Measurements from ENCODE around the gene CCDC182.

Gene CCDC182

DNA sequence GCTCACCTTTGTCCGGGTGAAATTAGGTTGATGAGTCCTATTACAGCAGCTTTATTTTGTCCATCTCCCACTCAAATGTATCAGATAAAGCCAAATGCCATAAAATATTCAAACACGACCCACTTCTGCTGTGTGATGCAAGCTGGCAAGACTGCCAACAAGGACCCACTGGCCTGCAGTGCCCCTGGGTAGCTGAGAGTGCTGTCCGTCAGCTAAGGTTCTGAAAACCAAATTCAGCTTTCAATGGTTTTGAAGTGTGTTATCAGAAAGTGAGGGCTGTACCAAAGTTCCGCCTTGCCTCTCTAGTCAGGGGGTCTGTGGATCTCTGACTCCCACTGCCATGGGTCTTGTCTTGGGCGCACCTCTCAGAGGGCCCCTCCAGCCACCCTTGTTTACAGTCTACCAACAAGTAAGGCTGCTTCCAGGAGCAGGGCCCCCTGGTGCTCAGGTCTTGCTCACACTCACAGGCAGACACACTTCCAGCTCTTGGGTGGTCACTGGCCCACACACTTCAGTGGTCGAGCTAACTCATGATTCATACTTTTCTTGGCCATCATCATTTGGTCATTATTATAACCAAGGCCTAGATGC lies 10.5 kb upstream of the CCDC182 start:
- no peak for DNase-seq

DNA sequence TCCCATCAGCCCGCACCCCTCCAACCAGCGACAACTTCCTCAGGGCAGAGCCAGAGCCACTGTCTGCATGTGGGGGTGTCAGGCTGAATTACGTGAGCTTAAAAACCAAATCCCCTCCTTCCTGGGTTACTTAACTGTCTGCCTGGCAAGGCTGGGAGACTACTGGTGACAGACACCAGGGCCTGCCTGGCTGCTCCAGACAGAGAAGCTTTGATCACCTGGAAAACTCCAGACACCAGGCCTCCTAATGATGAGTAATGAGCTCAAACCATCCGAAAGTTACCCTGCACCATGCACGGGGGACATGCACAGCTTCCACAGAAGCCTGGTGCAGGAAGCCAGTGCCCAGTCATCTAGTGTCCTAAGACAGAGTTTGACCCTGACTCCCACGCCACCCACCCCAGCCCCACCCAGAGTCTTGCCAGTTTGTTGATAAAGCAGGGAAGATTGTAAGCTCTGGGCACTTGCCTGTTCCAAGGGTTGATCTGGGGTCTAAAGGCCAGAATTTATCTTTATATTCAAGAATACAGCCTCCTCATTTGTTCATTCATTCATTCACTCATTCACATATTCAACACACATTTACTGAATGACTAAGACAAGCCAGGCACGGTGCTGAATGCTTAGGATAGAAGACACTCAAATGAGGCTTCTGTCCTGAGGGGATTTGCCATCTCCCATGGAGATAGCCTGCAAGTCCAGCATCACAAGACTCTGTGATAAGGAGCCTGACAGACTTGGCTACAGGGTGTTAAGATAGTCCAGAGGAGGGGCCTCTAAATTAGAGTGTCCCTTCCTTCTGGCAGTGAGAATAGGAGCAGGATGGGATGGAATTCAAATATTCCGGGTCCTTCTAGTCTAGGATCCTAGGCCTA lies 7.2 kb upstream of the CCDC182 start:
- DNase-seq: no peak

- DNase-seq: no peak
Observed at GRCh38 chr17:57751348-57751971, 6.4 kb upstream of the CCDC182 start.

- no peak for DNase-seq
Observed at GRCh38 chr17:57750895-57751294, 5.8 kb upstream of the CCDC182 start.

GRCh38 chr17:57750109-57750871 lies 5.2 kb upstream of the CCDC182 start:
- DNase-seq: no peak

- DNase-seq: no peak
Observed at GRCh38 chr17:57749701-57750100, 4.6 kb upstream of the CCDC182 start.

DNA sequence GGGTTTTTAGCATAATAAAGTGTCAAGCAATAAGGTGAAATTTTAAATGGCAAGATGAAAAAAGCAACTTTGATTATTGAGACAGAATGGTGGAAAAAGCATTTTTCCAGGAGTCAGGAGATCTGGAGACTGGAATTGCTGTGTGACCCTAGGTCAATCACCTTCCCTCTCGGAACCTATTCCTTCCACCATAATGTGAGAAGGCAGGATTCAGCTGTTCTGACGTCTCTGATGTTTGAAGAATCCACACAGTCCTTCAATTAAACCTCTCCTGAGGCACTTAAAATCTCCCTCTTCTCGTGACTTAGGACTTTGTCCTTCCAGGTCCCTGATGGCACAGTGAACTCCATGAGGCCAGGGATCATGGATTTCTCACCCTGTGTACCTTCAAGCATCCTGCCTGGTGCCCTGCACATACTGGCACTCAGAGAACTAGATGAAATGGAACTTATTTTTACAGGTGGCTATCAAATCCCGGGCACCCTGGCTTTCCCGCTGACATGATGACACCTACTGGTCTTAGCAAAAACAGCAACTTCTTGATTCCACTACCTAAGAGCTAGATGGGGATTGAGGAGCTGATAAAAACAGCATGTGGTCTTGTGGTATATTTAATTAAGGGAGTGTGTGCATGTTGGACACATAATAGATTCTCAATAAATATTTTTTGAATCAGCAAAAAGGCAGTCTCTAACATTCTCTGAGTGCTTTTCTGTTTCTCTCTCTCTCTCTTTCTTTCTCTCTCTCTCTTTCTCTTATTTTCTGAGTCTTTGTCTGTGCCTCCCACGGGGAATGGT lies 2.3 kb upstream of the CCDC182 start:
- DNase-seq: peak; percentile 46

GRCh38 chr17:57746221-57746620 lies 1.1 kb upstream of the CCDC182 start:
- no peak for DNase-seq

- no peak for DNase-seq
Observed at GRCh38 chr17:57744195-57745170, 616 bp downstream of the CCDC182 start.

DNA sequence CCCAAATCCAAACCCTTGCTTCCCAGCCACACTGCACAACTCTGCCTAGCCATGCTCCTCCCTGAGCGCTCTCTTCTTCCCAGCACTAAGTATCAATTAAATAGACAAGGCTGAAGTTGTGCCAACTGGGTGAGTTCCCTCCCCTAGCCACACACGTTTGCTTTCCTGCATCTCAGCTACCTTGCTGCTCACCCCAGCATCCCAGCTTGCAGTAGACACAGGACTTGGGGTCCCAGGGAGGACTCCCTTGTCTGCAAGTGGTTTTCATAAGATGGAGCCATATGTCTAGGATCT lies 4.9 kb downstream of the CCDC182 start:
- no peak for DNase-seq

GRCh38 chr17:57739402-57740234 lies 5.5 kb downstream of the CCDC182 start:
- DNase-seq: no peak

- no peak for DNase-seq
Observed at GRCh38 chr17:57737450-57737849, 7.6 kb downstream of the CCDC182 start.

GRCh38 chr17:57735707-57736106 lies 9.4 kb downstream of the CCDC182 start:
- no peak for DNase-seq

DNA sequence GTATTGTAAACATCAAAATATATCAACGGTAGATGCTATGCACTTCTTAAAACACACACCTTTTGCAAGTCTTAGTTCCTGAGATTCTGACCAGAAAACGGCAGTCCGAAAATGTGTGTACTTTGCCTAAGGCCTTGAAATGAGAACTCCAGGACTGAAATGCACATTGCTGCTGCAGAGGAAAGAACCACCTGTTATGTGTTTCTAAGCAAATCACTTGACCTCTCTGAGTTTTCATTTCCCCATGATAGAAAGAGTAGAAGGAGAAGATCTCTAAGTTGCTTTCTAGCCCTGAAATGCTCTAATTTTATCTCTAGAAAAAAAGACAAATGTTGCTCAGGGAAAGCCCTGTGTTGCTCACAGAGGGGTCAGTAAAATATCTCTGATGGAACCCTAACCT lies 9.9 kb downstream of the CCDC182 start:
- DNase-seq: no peak

GRCh38 chr17:57733085-57733484 lies 12.0 kb downstream of the CCDC182 start:
- no peak for DNase-seq

DNA sequence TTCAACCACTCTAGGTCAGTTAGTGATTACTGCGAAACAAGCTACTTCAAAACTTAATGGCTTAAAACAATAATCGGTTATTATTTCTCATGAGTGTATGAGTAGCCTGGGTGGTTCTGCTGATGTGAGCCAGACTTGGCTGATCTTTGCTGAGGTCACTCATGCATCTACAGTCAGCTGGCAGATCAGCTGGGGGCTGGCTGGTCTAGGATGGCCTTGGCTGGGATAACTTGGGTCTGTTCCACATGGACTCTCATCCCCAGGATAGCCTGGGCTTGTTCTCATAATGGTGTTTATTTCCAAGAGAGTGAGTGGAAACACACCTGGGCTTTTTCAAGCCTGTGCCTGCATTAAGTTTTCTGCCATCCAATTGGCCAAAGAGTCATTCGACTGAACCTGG lies 13.0 kb downstream of the CCDC182 start:
- DNase-seq: no peak

DNA sequence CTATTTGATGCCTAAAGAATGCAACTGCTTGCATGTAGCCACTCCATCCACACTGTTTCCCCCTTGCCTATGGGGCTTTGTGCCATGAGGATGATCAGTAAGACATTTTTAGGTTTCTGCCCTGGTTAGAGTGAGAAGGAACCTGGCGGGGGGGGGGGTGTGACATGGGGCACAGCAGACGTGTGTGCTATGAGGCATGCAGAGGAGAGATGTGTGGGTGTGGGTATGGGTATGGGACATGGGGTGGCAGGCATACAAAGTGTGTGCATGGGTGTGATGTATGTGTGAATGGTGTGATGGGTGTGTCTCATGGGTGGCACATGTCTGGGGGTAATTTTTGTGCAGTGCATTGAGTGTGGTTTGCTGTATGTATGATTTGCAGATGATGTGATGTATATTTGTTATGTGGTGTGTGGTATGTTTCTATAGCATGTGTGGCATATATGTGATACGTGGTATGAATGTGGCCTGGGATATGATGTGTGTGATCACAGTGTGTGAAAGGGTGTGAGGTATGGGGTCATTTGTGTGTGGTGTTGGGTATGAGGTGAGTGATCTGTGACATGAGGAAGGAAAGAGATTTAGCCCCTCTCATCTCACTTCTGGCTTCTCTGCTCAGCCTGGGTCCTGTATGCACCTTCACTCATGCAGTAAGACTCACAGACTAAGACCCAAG lies 14.9 kb downstream of the CCDC182 start:
- DNase-seq: no peak

DNA sequence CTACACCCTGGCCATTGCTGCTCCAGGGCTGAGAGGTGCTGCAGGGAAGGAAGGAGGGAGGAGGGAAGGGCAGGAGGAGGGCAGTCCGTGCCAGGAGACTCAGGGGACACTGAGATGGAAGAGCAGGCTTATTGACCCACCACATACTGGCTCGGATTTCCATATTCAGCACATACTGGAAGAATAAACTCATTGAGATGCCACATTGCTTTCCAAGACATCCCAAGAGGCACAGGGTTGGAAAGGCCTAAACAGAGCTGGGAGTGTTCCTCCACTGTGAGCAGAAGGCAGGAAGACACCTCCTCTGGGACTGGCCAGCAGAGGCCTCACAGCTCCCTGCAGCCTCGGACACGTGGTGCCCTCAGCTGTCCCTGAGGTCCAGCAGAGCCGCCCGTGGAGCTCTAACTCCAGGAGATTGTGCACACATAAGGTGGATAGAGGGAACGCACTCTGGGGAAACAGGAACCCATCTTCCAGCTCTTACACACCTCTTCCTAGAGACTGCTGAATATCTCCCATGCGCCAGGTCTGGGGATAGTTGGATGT lies 17.4 kb downstream of the CCDC182 start:
- DNase-seq: no peak

DNA sequence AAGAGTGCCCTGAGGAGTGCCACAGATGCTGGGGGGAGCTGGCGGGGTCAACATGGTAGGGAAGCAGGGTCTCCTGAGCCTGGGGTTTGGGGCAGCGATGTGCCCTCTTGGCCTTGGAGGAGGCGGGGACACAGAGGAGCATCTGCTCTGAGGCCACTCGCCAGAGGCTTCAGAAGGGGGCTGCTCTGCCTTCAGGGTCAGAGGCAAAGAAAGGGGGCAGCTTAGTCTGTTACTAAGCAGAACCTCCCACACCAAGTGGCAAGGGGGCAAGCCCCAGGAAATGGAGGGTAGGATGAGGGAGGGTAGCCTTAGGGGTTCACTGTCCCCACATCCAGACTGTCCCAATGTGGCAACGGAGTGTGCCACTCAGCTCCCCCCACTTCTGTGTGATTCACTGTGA lies 18.3 kb downstream of the CCDC182 start:
- DNase-seq: no peak

Data from fibroblast of skin of right biceps (primary cell).